HG03520 (cell line): ENCODE measurements around the gene NELL1.

ENCODE experiments used
- ATAC-seq: cut with Tn5 transposase; IDR thresholded peaks from one replicate; pipeline ENCODE4 v1.9.1; 2021; ENCODE audit warnings: mild to moderate bottlenecking, moderate library complexity; ENCODE audit not compliant: unreplicated experiment

Gene NELL1

GRCh38 chr11:21301981-21302380 is 632.6 kb downstream of the NELL1 start:
- ATAC-seq: no peak

- no peak for ATAC-seq
Observed at GRCh38 chr11:21306739-21307358, 637.5 kb downstream of the NELL1 start.

- ATAC-seq: no peak
Observed at GRCh38 chr11:21307874-21308273, 638.5 kb downstream of the NELL1 start.

- no peak for ATAC-seq
Observed at GRCh38 chr11:21316591-21316990, 647.2 kb downstream of the NELL1 start.

GRCh38 chr11:21321072-21321471 is 651.7 kb downstream of the NELL1 start:
- no peak for ATAC-seq

- ATAC-seq: no peak
Observed at GRCh38 chr11:21321530-21321929, 652.1 kb downstream of the NELL1 start.

GRCh38 chr11:21323617-21324016 is 654.2 kb downstream of the NELL1 start:
- no peak for ATAC-seq

GRCh38 chr11:21343204-21343603 is 673.8 kb downstream of the NELL1 start:
- no peak for ATAC-seq

GRCh38 chr11:21346361-21346760 is 677.0 kb downstream of the NELL1 start:
- ATAC-seq: no peak

- no peak for ATAC-seq
Observed at GRCh38 chr11:21350613-21351012, 681.2 kb downstream of the NELL1 start.

- no peak for ATAC-seq
Observed at GRCh38 chr11:21353425-21353824, 684.0 kb downstream of the NELL1 start.

- ATAC-seq: no peak
Observed at GRCh38 chr11:21364866-21365624, 695.7 kb downstream of the NELL1 start.

- no peak for ATAC-seq
Observed at GRCh38 chr11:21369947-21370346, 700.6 kb downstream of the NELL1 start.

- ATAC-seq: no peak
Observed at GRCh38 chr11:21371044-21371443, 701.7 kb downstream of the NELL1 start.

- ATAC-seq: no peak
Observed at GRCh38 chr11:21372672-21373071, 703.3 kb downstream of the NELL1 start.

- no peak for ATAC-seq
Observed at GRCh38 chr11:21374376-21374775, 705.0 kb downstream of the NELL1 start.

GRCh38 chr11:21385669-21386440 is 716.5 kb downstream of the NELL1 start:
- ATAC-seq: no peak

GRCh38 chr11:21390430-21390829 is 721.0 kb downstream of the NELL1 start:
- no peak for ATAC-seq

- no peak for ATAC-seq
Observed at GRCh38 chr11:21396342-21397008, 727.1 kb downstream of the NELL1 start.

- no peak for ATAC-seq
Observed at GRCh38 chr11:21398195-21398594, 728.8 kb downstream of the NELL1 start.

GRCh38 chr11:21401496-21401895 is 732.1 kb downstream of the NELL1 start:
- ATAC-seq: no peak
